H9 (cell line): ENCODE data around the gene NRXN2. TPM values are rescaled to one million over a fixed set of nuclear protein-coding genes. Genes with fewer than 3 reads are reported as not detected.

Source experiments
- DNase-seq: peaks from one replicate; pipeline ENCODE4 v3.0.0-alpha.2; 2017
- H2AFZ ChIP-seq: one replicate; pipeline ENCODE4 v1.6.1; 2013; ENCODE audit warnings: mild to moderate bottlenecking, low read length, control low read depth, moderate library complexity
- H2AK5ac ChIP-seq: 2 replicates; pipeline ENCODE4 v1.6.1; 2013; ENCODE audit warnings: low read length, control low read depth, mixed read lengths; ENCODE audit not compliant: insufficient read length
- H2BK120ac ChIP-seq: one replicate; pipeline ENCODE4 v1.6.1; 2013; ENCODE audit warnings: low read depth, mild to moderate bottlenecking, low read length, control low read depth, inconsistent platforms; ENCODE audit not compliant: poor library complexity, severe bottlenecking
- H2BK12ac ChIP-seq: 2 replicates; pipeline ENCODE4 v1.6.1; 2013; ENCODE audit warnings: low read length, control low read depth, mixed read lengths, low read depth; ENCODE audit not compliant: insufficient read length
- H2BK15ac ChIP-seq: 2 replicates; pipeline ENCODE4 v1.6.1; 2013; ENCODE audit warnings: low read depth, low read length, control low read depth
- H2BK20ac ChIP-seq: one replicate; pipeline ENCODE4 v1.6.1; 2013; ENCODE audit warnings: low read depth, mild to moderate bottlenecking, low read length, control low read depth, inconsistent platforms; ENCODE audit not compliant: poor library complexity, severe bottlenecking
- H2BK5ac ChIP-seq: 2 replicates; pipeline ENCODE4 v1.6.1; 2013; ENCODE audit warnings: low read length, control low read depth, mixed read lengths; ENCODE audit not compliant: insufficient read length
- H3K14ac ChIP-seq: 2 replicates; pipeline ENCODE4 v1.6.1; 2013; ENCODE audit warnings: low read length, control low read depth; ENCODE audit not compliant: insufficient read depth
- H3K18ac ChIP-seq: 2 replicates; pipeline ENCODE4 v1.6.1; 2013; ENCODE audit warnings: low read depth, mild to moderate bottlenecking, mixed read lengths, low read length, control low read depth; ENCODE audit not compliant: insufficient read length
- H3K23ac ChIP-seq: 2 replicates; pipeline ENCODE4 v1.6.1; 2013; ENCODE audit warnings: low read length, control low read depth, mixed read lengths, low read depth; ENCODE audit not compliant: insufficient read length
- H3K23me2 ChIP-seq: 2 replicates; pipeline ENCODE4 v1.6.1; 2013; ENCODE audit warnings: low read depth, mild to moderate bottlenecking, mixed read lengths, low read length, control low read depth; ENCODE audit not compliant: insufficient read length, poor library complexity, severe bottlenecking
- H3K27ac ChIP-seq: 2 replicates; pipeline ENCODE4 v1.5.1; 2013; ENCODE audit warnings: low read length, control low read depth, mixed read lengths, low read depth; ENCODE audit not compliant: insufficient read length
- H3K27me3 ChIP-seq: 2 replicates; pipeline ENCODE4 v1.6.1; 2013; ENCODE audit warnings: low read length, control low read depth, inconsistent platforms; ENCODE audit not compliant: insufficient read depth
- H3K4ac ChIP-seq: 2 replicates; pipeline ENCODE4 v1.6.1; 2013; ENCODE audit warnings: low read depth, mild to moderate bottlenecking, control low read depth, inconsistent platforms, low read length, moderate library complexity
- H3K4me1 ChIP-seq: 2 replicates; pipeline ENCODE4 v1.6.1; 2013; ENCODE audit warnings: low read length, control low read depth, inconsistent platforms; ENCODE audit not compliant: insufficient read depth
- H3K4me2 ChIP-seq: 2 replicates; pipeline ENCODE4 v1.6.1; 2013; ENCODE audit warnings: low read length, control low read depth, mixed read lengths; ENCODE audit not compliant: insufficient read length, insufficient read depth
- H3K56ac ChIP-seq: 2 replicates; pipeline ENCODE4 v1.6.1; 2013; ENCODE audit warnings: low read depth, mild to moderate bottlenecking, mixed read lengths, low read length, control low read depth; ENCODE audit not compliant: insufficient read length
- H3K79me1 ChIP-seq: 2 replicates; pipeline ENCODE4 v1.6.1; 2013; ENCODE audit warnings: low read depth, mild to moderate bottlenecking, moderate library complexity, low read length, control low read depth, inconsistent platforms; ENCODE audit not compliant: insufficient read depth, poor library complexity, severe bottlenecking
- H3K79me2 ChIP-seq: 2 replicates; pipeline ENCODE4 v1.6.1; 2013; ENCODE audit warnings: low read length, control low read depth, inconsistent platforms; ENCODE audit not compliant: insufficient read depth
- H3K9ac ChIP-seq: 2 replicates; pipeline ENCODE4 v1.6.1; 2013; ENCODE audit warnings: low read length, control low read depth, mixed read lengths; ENCODE audit not compliant: insufficient read length; ENCODE audit errors: extremely low read depth
- H3K9me3 ChIP-seq: one replicate; pipeline ENCODE4 v1.6.1; 2013; ENCODE audit warnings: low read depth, low read length, inconsistent platforms; ENCODE audit not compliant: control insufficient read depth
- H3T11ph ChIP-seq: one replicate; pipeline ENCODE4 v1.6.1; 2013; ENCODE audit warnings: mild to moderate bottlenecking, low read length, control low read depth, inconsistent platforms
- H4K20me1 ChIP-seq: one replicate; pipeline ENCODE4 v1.6.1; 2013; ENCODE audit not compliant: control insufficient read depth, insufficient read length, insufficient read depth
- H4K5ac ChIP-seq: 2 replicates; pipeline ENCODE4 v1.6.1; 2013; ENCODE audit warnings: low read depth, mild to moderate bottlenecking, mixed read lengths, low read length, control low read depth; ENCODE audit not compliant: insufficient read length
- H4K8ac ChIP-seq: replicated peaks from 2 replicates; pipeline ENCODE4 v1.6.1; 2013; ENCODE audit warnings: low read length, control low read depth, mixed read lengths, low read depth; ENCODE audit not compliant: insufficient read length
- H4K91ac ChIP-seq: 2 replicates; pipeline ENCODE4 v1.6.1; 2013; ENCODE audit warnings: low read depth, mild to moderate bottlenecking, moderate library complexity, mixed read lengths, low read length, control low read depth; ENCODE audit not compliant: insufficient read length
- H3K27ac Mint-ChIP-seq, 3 experiments: 2 replicates in 2 of 3; 3 replicates in 1 of 3; pipeline ENCODE4 v1.8.0; 2020 to 2021; ENCODE audit warnings: mixed read lengths in 3 of 3, mild to moderate bottlenecking in 1 of 3, moderate library complexity in 1 of 3
- H3K27me3 Mint-ChIP-seq: 2 replicates; pipeline ENCODE4 v1.8.0; 2021; ENCODE audit warnings: low read depth, mild to moderate bottlenecking, moderate library complexity, mixed read lengths
- H3K36me3 Mint-ChIP-seq, 3 experiments: 2 replicates in 2 of 3; 3 replicates in 1 of 3; pipeline ENCODE4 v1.8.0; 2020 to 2021; ENCODE audit warnings: low read depth in 3 of 3, mixed read lengths in 3 of 3; ENCODE audit not compliant: insufficient read depth in 1 of 3
- H3K4me1 Mint-ChIP-seq, 2 experiments: 2 replicates each; pipeline ENCODE4 v1.8.0; 2020; ENCODE audit warnings: mixed read lengths in 2 of 2
- H3K4me3 Mint-ChIP-seq, 2 experiments: 2 replicates in 1 of 2; 3 replicates in 1 of 2; pipeline ENCODE4 v1.8.0; 2020 to 2021; ENCODE audit warnings: mild to moderate bottlenecking in 2 of 2, mixed read lengths in 2 of 2, moderate library complexity in 1 of 2
- H3K9me3 Mint-ChIP-seq, 2 experiments: 2 replicates in 1 of 2; 3 replicates in 1 of 2; pipeline ENCODE4 v1.8.0; 2020; ENCODE audit warnings: mild to moderate bottlenecking in 2 of 2, mixed read lengths in 2 of 2, moderate library complexity in 1 of 2
- WGBS: extraction: QIAGEN DNeasy Blood & Tissue Kit; methylation state at CpG from one replicate; pipeline ENCODE4 v1.1.7; 2013; ENCODE audit warnings: missing lambda C conversion rate, low lambda C conversion rate, mixed read lengths; ENCODE audit not compliant: insufficient read length; ENCODE audit errors: extremely low coverage; 5-methylcytosine and 5-hydroxymethylcytosine counted together
- total RNA-seq: library from RNA; stranded (reverse); gene quantifications from 2 replicates; pipeline ENCODE4 v1.2.1, GENCODE V29; 2021
- TF ChIP-seq, protein P1 (sequence below): fragments of 200-600 bp; sonication (generic); conservative IDR thresholded peaks from 3 replicates; pipeline ENCODE4 v1.8.0; 2021; ENCODE audit warnings: antibody characterized with exemption, mild to moderate bottlenecking

Gene NRXN2
- total RNA-seq, 1 experiment from 2014 or later, result 3.9 TPM

DNA sequence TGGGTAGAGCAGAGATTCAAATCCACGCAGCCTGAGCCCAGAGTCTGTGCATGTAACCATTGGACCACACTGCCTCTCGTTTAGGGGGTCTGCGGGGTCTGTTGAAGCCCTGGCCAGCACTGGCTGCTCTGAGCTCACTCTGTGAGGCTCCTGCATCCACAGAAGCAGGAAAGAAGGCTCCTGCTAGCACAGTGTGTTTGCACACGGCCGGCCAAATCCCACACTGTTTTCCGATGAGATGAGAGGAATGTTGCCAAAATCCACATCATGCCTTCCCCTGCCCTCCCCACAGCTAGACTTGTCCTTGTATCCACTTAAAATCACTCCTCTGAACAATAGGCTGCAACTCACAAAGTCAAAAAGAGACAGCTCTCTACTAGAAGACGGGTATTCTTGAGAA lies 142.6 kb downstream of the NRXN2 start:
- H3K79me1 ChIP-seq, result no peaks in the 10 kb centered on the region
- H3K9ac ChIP-seq, result no peak overlapping the region
- H3K4me2 ChIP-seq, result no peak overlapping the region
- no peak overlapping the region for H3K18ac ChIP-seq
- Mint-ChIP-seq H3K36me3 (no peaks in the 10 kb centered on the region), H3K9me3 (peaks cover 0 to 2% of the 10 kb centered on the region in 2 experiments; a peak in 1 of 5 replicates), H3K4me1 (peaks cover 0 to 4% of the 10 kb centered on the region in 2 experiments; a peak in 2 of 4 replicates), H3K27ac (no peak overlapping the region), H3K4me3 (no peak overlapping the region), H3K27me3 (peaks cover 39% of the 10 kb centered on the region)
- H3K23me2 ChIP-seq, result no peaks in the 10 kb centered on the region
- H4K8ac ChIP-seq, result no peak overlapping the region
- TF ChIP-seq, protein P1, sequence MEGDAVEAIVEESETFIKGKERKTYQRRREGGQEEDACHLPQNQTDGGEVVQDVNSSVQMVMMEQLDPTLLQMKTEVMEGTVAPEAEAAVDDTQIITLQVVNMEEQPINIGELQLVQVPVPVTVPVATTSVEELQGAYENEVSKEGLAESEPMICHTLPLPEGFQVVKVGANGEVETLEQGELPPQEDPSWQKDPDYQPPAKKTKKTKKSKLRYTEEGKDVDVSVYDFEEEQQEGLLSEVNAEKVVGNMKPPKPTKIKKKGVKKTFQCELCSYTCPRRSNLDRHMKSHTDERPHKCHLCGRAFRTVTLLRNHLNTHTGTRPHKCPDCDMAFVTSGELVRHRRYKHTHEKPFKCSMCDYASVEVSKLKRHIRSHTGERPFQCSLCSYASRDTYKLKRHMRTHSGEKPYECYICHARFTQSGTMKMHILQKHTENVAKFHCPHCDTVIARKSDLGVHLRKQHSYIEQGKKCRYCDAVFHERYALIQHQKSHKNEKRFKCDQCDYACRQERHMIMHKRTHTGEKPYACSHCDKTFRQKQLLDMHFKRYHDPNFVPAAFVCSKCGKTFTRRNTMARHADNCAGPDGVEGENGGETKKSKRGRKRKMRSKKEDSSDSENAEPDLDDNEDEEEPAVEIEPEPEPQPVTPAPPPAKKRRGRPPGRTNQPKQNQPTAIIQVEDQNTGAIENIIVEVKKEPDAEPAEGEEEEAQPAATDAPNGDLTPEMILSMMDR, result no peak
- H2BK15ac ChIP-seq, result no peak overlapping the region
- no peak overlapping the region for H4K5ac ChIP-seq
- no peak overlapping the region for H2BK5ac ChIP-seq
- H3K14ac ChIP-seq, result no peak overlapping the region
- no peak overlapping the region for H3K27ac ChIP-seq
- H3K79me2 ChIP-seq, result no peaks in the 10 kb centered on the region
- H4K20me1 ChIP-seq, result no peaks in the 10 kb centered on the region
- no peak overlapping the region for H2BK20ac ChIP-seq
- no CpG with 5 or more reads among the region's 7 CpGs for WGBS
- H3T11ph ChIP-seq, result no peak overlapping the region
- H2AFZ ChIP-seq, result no peak overlapping the region
- no peak overlapping the region for H2BK12ac ChIP-seq
- no peak for DNase-seq
- H3K9me3 ChIP-seq, result no peaks in the 10 kb centered on the region
- H4K91ac ChIP-seq, result no peak overlapping the region
- no peaks in the 10 kb centered on the region; the same call in 1 of the 2 replicates for H3K27me3 ChIP-seq
- H3K56ac ChIP-seq, result no peak overlapping the region
- no peak overlapping the region for H2BK120ac ChIP-seq
- H2AK5ac ChIP-seq, result no peak overlapping the region
- H3K4me1 ChIP-seq, result no peaks in the 10 kb centered on the region
- H3K23ac ChIP-seq, result no peak overlapping the region
- H3K4ac ChIP-seq, result no peak overlapping the region
